Posterior vena cava (tissue), 2 donors: ENCODE measurements around the gene ARFGAP2. TPM values are rescaled to one million over a fixed set of nuclear protein-coding genes. Genes with fewer than 3 reads are reported as not detected.

Experiments used
- DNase-seq: peaks from one replicate; pipeline ENCODE4 v3.0.0-alpha.2; 2020; ENCODE audit warnings: low spot score
- intact Hi-C, 2 donors: fragments of 100-400 bp; cut with DNase I; formaldehyde crosslinking; loops; one replicate each; pipeline versions ENCODE4 v1.14.1 to v1.14.2; 2022 to 2023
- total RNA-seq, 2 donors: library from RNA; stranded (reverse); fragmentation: NEBNext Ultra II Directional; extraction: Animal tissue kit (Norgen Biotek cat#: 25700); gene quantifications; one replicate each; pipeline ENCODE4 v1.2.1, GENCODE V29; 2021
- donor health status: DM: yes; HTN: yes; CAD: no.
- donor health status: DM: yes; HTN: yes; CAD: no.

Gene ARFGAP2
- total RNA-seq, 2 donors from 2014 or later: 49.4 to 58.5 TPM

GRCh38 chr11:47189100-47189834 lies 12.6 kb upstream of the ARFGAP2 start:
- intact Hi-C loops: no loop called here
- no peak for DNase-seq

- intact Hi-C loops: no loop called here
- no peak for DNase-seq
Observed at GRCh38 chr11:47188259-47188658, 11.6 kb upstream of the ARFGAP2 start.

GRCh38 chr11:47187723-47188122 lies 11.0 kb upstream of the ARFGAP2 start:
- no peak for DNase-seq
- intact Hi-C loops: no loop called here

- no peak for DNase-seq
- intact Hi-C loops: no loop called here
Observed at GRCh38 chr11:47186700-47187695, 10.3 kb upstream of the ARFGAP2 start.

DNA sequence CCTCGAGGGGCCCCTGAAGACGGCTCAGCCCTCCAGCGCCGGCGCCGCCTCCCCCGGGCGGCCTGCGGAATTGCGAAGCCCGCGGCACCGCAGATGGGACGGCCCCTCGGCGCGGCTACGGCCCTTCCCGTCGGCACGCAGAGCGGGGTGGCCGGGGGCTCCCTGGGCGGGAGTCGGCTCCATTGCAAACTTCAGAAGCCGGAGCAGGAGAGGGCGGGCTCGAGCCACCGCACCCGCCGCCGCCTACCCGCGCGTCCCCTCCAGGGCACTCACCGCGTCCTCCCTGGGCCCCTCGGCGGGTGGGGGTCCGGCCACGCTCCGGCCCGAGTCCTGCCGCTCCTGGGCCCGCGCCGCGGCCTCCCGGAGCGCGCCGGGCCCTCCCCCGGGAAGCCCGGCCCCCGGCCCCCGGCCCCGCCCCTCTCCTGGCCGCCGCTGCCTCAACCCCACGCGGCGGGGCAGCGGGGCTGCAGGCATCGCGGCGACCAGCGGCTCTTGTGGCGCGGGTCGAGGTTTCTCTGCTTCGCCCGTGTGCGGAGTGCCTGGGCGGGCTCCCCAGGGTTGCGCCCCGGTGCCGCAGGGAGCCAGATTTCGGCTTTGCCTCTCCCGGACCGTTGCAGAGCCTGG lies 9.5 kb upstream of the ARFGAP2 start, which contains the start of gene PACSIN3:
TSS of gene PACSIN3 (minus strand) at position 359 of the 624 bp plus-strand sequence. CDS start 3,707 bp downstream, outside the sequence.
- intact Hi-C loops: no loop called here
- DNase-seq: no peak

GRCh38 chr11:47185305-47186075 lies 8.8 kb upstream of the ARFGAP2 start:
- no peak for DNase-seq
- intact Hi-C loops: no loop called here

DNA sequence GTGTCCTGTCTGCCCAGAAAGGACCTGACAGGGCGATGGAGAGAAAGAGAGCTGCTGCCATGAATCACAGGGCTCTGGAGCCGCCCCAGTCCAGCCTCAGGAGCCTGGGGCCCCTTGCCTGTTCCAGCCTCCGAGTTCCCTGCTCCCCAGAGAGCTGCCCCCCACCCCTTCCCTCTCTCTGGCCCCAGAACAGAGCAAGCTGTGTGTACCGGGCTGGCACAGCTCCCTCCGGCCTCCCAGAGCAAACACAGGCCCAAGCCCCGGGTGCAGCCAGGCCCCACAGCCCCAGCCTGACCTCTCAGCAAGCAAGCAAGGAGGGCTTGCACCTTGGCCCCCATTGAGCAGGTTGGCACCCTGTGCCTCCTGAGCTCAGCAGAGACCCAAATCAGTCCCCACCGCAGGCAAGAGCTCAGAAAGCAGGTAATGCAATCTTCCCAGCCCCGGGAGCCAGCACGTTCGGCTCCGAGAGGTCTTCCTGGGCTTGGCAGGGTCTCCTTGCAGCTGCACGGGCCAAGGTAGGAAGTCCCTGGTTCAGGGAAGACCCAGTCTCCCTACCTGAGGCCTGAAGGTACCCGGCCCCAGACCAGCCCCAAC lies 8.1 kb upstream of the ARFGAP2 start:
- no peak for DNase-seq
- intact Hi-C loops: loop anchor here in 1 of 2 donors (5.0 kb wide), 2 partner anchors 72 to 172 kb away; partner anchors contain the start of gene NR1H3

- DNase-seq: no peak
- intact Hi-C loops: loop anchor here in 1 of 2 donors (5.0 kb wide), 2 partner anchors 73 to 173 kb away; partner anchors contain the start of gene NR1H3
Observed at GRCh38 chr11:47183969-47184368, 7.3 kb upstream of the ARFGAP2 start.

- no peak for DNase-seq
- intact Hi-C loops: loop anchor here in 1 of 2 donors (5.0 kb wide), 2 partner anchors 74 to 174 kb away; partner anchors contain the start of gene NR1H3
Observed at GRCh38 chr11:47183031-47183856, 6.6 kb upstream of the ARFGAP2 start.

DNA sequence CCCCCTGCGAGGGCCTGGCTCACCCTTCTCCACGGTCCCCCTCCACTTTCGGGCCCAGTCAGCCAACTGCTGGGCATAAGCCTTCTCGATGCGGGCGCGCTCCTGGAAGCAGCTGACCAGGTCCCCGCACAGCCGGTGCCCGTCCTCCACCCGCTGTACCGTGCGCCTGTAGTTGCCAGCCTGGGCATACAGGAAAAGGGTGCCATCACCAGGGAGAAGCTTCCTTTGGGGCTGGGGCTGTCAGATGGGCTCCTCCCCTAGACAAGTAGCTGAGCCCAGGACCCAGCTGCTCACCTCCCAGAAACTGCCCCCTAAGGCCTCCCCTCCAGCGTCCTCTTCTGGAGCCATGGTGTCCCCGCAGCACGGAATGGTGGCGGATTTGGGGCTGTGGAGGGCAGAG lies 5.7 kb upstream of the ARFGAP2 start:
- intact Hi-C loops: loop anchor here in 1 of 2 donors (5.0 kb wide), 2 partner anchors 75 to 175 kb away; partner anchors contain the start of gene NR1H3
- DNase-seq: no peak

DNA sequence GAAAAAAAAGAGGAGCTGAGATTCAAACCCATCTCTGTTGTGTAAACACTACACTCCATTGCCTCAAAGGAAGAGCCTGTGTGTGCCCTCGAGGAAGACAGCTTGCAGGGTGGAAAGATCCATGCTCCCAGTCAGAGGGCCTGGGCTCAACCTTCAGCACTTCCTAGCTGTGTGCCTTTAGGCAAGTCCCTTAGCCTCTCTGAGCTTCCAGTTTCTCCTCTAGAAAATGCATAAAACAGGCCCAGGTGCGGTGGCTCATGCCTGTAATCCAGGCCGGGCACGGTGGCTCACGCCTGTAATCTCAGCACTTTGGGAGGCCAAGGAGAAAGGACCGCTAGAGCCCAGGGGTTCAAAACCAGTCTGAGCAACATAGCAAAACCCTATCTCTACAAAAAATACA lies 4.6 kb upstream of the ARFGAP2 start:
- DNase-seq: no peak
- intact Hi-C loops: loop anchor here in 1 of 2 donors (5.0 kb wide), 2 partner anchors 76 to 176 kb away; partner anchors contain the start of gene NR1H3

- no peak for DNase-seq
- intact Hi-C loops: loop anchor here in 1 of 2 donors (5.0 kb wide), 2 partner anchors 77 to 177 kb away; partner anchors contain the start of gene NR1H3
Observed at GRCh38 chr11:47180006-47180787, 3.5 kb upstream of the ARFGAP2 start.

GRCh38 chr11:47179655-47179991 lies 2.9 kb upstream of the ARFGAP2 start:
- intact Hi-C loops: loop anchor here in 1 of 2 donors (5.0 to 10.0 kb wide), 2 partner anchors 38 to 175 kb away; partner anchors contain the start of gene MYBPC3
- no peak for DNase-seq

- DNase-seq: no peak
- intact Hi-C loops: loop anchor here in 1 of 2 donors (5.0 to 10.0 kb wide), 2 partner anchors 38 to 176 kb away; partner anchors contain the start of gene MYBPC3
Observed at GRCh38 chr11:47178737-47179654, 2.3 kb upstream of the ARFGAP2 start.

DNA sequence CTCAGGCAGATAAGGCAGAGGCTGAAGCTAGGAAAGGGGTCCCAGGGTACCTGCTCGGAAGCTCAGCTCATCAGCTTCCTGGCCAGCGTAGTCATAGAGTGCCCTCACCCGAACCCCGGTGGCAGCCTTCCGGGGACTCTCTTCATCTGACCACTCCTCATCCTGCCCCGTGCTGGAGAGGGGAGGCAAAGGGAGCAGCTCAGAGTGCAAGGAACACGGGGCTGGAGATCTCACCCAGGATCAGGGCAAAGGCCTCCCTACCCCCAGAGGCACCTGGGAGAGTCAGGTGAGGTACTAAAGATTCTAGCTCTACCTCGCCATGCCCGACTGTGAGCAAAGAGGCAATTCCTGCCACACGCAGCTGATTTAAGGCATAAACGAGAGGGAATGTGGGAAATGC lies 1.6 kb upstream of the ARFGAP2 start:
- intact Hi-C loops: loop anchor here in 1 of 2 donors (5.0 to 10.0 kb wide), 2 partner anchors 39 to 176 kb away; partner anchors contain the start of gene MYBPC3
- DNase-seq: no peak
